ENCODE measurements around the gene ARHGAP29.
"Not testable (repeated sequence)": the region's sequence is repeated elsewhere in the genome, so short reads cannot be mapped to it uniquely, and the experiment has no call there.

ARHGAP29 gene

GRCh38 chr1:94231746-94232145 lies 5.6 kb downstream of the ARHGAP29 start:
- DNase-seq, result no peak

DNA sequence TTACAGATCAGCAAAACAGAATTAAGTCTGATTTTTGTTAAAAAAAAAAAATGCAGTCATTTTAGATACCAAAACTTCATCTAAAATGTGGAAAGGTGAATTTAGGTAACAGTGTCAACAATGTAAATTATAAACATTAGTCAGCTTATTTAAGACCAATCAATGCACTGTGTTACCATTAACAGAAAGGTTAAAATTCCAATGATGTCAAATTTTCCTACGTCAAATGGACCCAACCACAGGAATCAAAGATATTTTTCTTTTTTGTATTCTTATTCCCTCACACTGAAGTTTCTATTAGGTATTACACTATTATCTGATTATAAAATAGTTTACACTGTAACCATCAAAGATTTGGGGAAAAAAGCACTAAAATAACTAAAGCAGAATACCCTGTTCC lies 6.5 kb downstream of the ARHGAP29 start:
- no peak for DNase-seq

GRCh38 chr1:94228640-94229375 lies 8.6 kb downstream of the ARHGAP29 start:
- DNase-seq, result no peak

DNA sequence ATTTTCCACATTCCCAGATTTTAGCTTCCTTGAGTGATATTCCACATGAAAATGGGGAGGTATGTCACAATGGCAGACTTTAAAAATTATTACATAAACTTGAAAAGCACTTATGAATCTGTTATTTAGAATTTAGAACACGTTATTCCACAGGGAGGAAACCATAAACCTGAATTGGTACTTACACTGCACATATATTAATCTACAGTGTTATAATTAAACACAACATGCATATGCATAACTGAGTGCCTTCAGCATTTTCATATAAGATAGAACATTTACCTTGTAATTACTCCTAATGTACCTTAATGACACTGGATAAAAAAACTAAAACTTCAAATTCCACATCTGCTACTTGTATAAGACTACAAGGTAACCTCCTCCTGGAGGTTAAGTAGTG lies 9.8 kb downstream of the ARHGAP29 start:
- no peak for DNase-seq

- DNase-seq, result no peak
Measured at GRCh38 chr1:94225845-94226244, 11.5 kb downstream of the ARHGAP29 start.

DNA sequence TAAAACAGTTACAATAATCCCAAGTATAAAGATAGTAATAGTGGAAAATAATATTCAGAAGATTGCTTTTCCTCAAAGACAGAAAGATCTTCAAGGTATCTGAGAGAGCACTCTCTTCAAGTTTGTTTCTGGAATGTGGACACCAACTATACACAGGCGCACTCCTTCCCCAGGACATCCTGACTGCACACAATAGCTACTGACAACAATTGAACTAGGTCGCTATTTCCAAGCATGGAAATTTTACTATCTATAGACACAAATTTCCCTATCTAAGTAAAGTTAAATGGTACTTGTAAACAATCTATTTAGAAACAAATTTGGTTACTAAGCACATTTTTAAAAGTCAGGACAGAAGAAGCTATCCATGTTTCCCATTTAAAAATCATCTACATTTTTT lies 19.1 kb downstream of the ARHGAP29 start:
- DNase-seq, result no peak

- no peak for DNase-seq
Measured at GRCh38 chr1:94215955-94216354, 21.4 kb downstream of the ARHGAP29 start.

- DNase-seq, result no peak
Measured at GRCh38 chr1:94209982-94210381, 27.4 kb downstream of the ARHGAP29 start.

- no peak for DNase-seq
Measured at GRCh38 chr1:94209425-94209824, 28.0 kb downstream of the ARHGAP29 start.

DNA sequence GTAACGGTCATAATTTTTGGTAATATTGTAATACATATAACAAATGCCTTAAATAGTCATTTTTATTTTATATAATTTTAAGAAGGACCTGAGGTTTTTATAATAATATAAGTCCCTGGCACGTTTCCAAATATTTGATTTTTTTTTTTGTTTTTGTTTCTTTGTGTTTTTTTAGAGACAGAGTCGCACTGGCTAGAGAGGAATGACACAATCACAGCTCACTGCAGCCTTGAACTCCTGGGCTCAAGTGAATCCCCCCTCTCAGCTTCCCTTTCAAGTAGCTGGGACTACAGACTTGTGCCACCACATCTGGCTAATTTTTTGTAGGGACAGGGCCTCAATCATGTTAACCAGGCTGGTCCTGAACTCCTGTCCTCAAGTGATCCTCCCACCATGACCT lies 29.7 kb downstream of the ARHGAP29 start:
- no peak for DNase-seq

GRCh38 chr1:94205639-94206038 lies 31.7 kb downstream of the ARHGAP29 start:
- no peak for DNase-seq

DNA sequence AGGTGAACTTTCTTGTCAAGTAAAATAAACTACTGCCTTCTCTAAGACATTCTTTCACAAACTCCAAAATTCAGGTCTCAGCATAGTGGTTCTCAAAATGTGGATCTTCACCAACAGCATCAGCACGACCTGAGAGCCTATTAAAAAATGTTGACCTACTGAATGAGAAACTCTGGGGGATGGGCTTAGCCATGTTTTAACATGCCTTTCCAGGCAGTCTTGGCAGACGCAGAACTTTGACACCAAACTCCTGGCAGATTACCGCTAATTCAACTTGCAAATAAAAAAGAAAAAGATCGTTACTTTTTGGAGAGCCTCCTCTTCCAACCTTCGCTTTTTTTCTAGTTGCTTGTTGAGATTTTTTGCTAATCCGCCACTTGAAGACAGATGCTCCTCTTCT lies 35.1 kb downstream of the ARHGAP29 start:
- DNase-seq, result no peak

- no peak for DNase-seq
Measured at GRCh38 chr1:94199398-94199797, 38.0 kb downstream of the ARHGAP29 start.

DNA sequence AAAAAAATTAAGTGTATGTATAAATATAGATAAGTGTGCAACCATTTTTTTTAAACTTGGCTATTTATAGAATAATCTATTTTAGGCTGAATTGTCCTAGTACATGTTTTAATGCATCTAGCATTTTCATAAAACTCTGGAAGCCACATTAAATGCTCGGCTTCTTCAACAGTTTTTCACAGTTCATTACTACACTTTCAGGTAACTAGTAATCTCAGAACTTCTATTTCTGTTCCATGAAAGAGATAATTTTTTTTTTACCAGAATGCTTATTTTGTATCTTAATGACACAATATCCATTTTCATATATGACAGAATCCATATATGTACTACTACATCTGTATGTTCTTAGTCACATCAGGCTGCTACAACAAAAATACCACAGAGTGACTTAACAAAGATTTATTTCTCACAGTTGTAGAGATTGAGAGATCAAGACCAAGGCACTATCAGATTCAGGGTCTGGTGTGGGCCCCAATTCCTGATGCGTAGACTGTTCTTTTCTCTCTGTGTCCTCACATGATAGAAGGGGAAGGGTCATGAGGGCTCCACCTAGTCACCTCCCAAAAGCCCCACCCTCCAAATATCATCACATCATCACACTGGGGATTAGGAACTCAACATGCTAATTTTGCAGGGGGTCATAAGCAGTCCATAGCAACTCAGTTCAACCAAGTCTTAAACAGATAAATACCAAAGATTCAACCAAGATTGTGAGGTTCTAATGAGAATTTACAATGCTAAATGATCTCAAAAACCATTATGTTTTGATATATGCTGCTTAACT lies 43.1 kb downstream of the ARHGAP29 start:
- DNase-seq, result no peak

GRCh38 chr1:94193128-94193527 lies 44.3 kb downstream of the ARHGAP29 start:
- no peak for DNase-seq

DNA sequence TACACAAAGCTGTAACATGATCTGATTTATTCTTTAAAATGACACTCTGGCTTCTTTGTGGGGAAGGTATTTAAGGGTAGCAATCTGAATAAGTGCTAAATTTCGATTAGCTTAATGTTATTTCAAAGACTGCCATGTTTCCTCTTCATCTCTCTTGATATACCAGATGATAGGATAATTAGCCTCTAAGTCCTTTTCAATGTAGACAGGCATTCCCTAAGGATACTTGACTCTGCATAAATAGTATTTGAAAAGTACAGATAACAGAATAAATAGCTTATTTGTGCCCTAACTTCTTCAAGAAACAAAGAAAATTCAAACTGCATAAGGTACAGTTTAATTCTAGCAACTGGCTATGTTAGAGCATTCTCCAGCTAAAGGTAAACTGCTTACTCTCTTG lies 46.2 kb downstream of the ARHGAP29 start:
- DNase-seq, result no peak

GRCh38 chr1:94186946-94187345 lies 50.4 kb downstream of the ARHGAP29 start:
- DNase-seq, result no peak

DNA sequence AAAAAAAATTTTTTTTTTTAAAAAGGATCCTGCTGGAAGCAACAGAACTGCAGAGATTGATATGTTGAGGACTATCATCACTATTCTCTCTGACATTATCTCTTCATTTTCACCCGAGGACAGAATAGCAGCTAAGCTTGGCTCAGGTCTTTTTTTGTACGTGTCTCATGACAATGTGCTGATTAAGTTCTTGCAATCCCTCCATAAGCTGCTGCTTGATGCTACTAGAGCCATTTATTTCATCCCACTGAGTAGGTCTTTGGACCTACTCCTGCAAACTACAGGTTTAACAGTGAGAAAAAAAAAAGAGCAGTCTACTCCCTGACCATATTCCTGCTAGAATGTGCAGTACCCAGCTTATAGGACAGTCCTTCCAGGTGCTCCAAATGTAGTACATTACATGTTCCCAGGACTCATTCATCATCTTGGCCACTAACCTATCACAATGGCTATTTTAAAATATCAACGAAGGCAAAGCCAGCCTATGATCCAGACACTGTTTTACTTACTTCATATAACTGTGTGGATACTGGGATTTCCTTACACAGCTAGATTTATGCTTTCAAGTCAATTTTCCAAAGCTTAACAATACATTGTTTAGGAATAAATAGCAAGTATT lies 54.1 kb downstream of the ARHGAP29 start:
- DNase-seq, result no peak

DNA sequence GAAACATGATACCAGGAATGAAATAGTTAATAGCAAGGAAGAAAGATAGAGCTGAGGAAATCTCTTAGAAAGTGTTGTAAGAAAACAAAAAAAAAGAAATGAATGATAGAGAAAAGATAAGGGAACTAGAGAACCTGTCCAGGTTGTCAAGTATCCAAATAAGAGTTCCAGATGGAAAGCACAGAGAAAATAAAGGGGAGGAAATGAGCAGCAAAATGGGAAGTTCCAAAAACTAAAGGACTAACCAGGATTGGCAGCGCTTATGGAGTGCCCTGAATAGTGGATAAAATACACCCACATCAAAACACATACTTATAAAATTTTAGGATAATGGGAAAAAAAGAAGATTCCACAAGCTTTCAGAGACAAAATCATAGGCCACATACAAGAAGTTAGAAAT lies 55.2 kb downstream of the ARHGAP29 start:
- no peak for DNase-seq

DNA sequence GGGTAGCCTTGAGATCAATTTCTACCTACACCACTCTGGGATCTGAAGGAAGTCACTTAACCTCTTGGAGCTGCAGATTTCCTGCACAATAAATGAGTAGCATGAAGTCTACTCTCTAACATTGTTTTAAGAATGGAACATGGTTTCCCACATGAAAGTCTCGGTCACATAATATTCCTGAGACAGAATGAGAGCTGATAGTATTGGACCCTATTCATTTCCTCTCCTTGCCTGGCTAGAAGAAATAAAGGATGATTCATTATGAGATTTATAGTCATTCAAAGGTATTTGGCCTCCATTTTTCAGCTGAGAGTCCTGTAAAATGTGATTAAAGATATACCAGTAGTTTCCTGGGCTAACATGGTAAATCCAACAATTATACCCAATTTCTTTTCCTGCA lies 56.7 kb downstream of the ARHGAP29 start:
- no peak for DNase-seq

GRCh38 chr1:94178901-94179300 lies 58.5 kb downstream of the ARHGAP29 start:
- no peak for DNase-seq

DNA sequence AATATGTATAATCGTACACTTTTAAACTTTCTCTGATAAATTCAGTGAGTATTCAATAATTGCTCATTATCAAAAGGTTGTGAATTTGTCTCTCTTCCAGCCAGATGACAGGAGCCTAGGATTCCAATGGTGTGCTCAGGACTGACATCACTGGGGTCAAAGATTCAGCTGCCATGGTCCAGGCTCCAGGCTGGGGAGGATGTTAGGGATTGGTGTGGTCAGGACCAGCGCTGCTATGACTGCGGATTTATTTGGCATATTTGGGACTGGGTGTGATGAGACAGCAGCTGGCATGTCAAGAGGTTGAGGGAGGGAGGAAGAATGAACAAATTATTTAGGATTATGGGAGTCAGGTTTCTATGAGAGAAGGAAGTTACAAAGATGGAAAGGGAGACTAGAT lies 68.3 kb downstream of the ARHGAP29 start:
- no peak for DNase-seq

DNA sequence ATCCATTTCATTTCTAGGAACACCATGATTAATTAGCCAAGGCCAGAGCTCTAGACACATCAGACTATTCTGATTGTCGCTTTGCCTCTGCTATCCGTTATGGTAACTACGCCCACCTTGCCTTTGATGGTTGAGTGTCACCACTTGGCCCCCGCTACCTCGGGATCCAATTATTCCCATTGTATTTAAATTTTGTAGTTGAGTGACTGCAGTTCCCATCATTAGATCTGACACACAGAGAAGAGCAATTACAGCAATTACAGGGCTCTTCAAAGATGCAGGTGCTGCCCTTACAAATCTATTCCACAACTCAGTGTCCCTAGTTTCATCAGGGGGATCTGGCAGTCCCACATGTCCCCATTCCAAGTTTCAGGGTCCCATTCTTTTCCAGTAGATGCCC lies 71.5 kb downstream of the ARHGAP29 start:
- DNase-seq, result no peak

- DNase-seq, result not testable (repeated sequence)
Measured at GRCh38 chr1:94164885-94165284, 72.5 kb downstream of the ARHGAP29 start.
